Vagina (tissue), 2 donors: ENCODE data around the gene PAPPA.

ENCODE experiments used
- POLR2AphosphoS5 ChIP-seq, 2 donors: sonication (generic); formaldehyde crosslinking; IDR thresholded peaks; one replicate each; pipeline ENCODE4 v1.9.0; 2017; ENCODE audit warnings: antibody characterized with exemption in 2 of 2, mild to moderate bottlenecking in 2 of 2, low read depth in 1 of 2; ENCODE audit not compliant: insufficient read depth in 1 of 2
- TF ChIP-seq, protein P1 (sequence below), 3 experiments: fragments of 450-650 bp in 2 of 3; fragments of 200-600 bp in 1 of 3; sonication (generic) in 1 of 3; IDR thresholded peaks; one replicate each; pipeline ENCODE4 v1.5.1; 2017 to 2019; ENCODE audit warnings: antibody characterized with exemption in 3 of 3, mild to moderate bottlenecking in 2 of 3, moderate library complexity in 2 of 3

DNA sequence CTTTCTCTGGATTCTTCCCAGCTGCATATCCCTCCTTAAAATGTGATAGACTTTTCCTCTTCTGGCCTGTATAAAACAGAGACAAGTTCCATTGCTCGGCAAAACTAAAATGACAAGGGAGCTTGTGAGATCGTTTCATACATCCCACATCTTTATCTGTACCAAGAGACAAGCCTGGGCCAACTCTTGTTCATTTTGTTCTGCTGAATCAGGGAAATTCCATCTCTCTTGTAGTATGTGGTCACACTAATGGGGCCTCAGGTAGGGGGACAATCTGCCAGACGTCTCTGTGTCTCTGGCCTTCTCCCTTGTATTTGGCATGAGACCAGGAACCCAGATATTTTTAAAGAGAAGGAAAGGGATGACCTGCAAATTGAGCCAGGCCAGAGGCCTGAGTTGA lies 18.6 kb upstream of the PAPPA start:
- TF ChIP-seq, protein P1, sequence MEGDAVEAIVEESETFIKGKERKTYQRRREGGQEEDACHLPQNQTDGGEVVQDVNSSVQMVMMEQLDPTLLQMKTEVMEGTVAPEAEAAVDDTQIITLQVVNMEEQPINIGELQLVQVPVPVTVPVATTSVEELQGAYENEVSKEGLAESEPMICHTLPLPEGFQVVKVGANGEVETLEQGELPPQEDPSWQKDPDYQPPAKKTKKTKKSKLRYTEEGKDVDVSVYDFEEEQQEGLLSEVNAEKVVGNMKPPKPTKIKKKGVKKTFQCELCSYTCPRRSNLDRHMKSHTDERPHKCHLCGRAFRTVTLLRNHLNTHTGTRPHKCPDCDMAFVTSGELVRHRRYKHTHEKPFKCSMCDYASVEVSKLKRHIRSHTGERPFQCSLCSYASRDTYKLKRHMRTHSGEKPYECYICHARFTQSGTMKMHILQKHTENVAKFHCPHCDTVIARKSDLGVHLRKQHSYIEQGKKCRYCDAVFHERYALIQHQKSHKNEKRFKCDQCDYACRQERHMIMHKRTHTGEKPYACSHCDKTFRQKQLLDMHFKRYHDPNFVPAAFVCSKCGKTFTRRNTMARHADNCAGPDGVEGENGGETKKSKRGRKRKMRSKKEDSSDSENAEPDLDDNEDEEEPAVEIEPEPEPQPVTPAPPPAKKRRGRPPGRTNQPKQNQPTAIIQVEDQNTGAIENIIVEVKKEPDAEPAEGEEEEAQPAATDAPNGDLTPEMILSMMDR (IDR thresholded peaks at IDR 0.05) = no peak
- no peak for TF ChIP-seq POLR2AphosphoS5 (IDR thresholded peaks at IDR 0.05; ENCODE audit: insufficient read depth in 1 of 2, low read depth in 1 of 2)
